GM19324 (cell line): ENCODE data around the gene CTAGE8.
"Not testable (repeated sequence)": the region's sequence is repeated elsewhere in the genome, so short reads cannot be mapped to it uniquely, and the experiment has no call there.

Source experiments
- ATAC-seq: cut with Tn5 transposase; IDR thresholded peaks from one replicate; pipeline ENCODE4 v1.9.1; 2021; ENCODE audit warnings: mild to moderate bottlenecking, moderate library complexity; ENCODE audit not compliant: unreplicated experiment, low FRiP score

Gene CTAGE8

DNA sequence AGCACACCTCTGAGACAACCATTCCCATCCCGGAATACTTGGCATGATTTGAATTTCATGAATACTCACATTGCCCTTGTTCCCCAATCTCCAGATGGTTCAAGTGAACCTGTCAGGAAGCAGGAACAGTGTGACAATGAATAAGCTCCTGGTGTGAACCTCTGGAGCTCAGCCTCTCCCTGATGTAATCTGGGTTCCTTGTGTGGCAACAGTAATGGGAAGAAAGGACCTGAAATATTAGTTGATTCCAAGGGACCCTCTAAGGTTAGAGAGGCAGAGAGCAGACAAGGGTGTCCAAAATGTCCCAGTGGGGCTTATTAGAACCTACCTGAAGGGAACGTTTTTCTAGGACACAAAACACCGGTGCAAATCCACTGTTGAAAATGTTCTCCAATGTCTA lies 13.0 kb downstream of the CTAGE8 start:
- no peak for ATAC-seq

DNA sequence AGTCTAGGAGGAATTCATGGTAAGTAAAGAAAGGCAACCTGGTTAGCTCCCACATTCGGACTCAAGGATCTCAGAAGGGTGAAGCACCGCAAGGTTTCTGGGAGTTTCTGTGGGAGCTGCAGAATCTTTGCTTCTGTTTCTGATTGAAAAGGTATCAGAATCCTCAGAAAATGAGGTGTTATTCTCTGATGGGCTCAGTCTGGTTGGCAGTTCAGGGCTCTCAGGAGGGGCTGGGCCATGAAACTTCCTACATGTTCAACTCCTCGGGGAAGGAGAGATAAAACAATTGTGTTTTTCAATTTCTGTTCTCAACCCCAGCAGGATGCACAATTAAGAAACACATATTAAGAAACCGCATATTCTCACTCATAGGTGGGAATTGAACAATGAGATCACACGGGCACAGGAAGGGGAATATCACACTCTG lies 13.6 kb downstream of the CTAGE8 start:
- no peak for ATAC-seq

DNA sequence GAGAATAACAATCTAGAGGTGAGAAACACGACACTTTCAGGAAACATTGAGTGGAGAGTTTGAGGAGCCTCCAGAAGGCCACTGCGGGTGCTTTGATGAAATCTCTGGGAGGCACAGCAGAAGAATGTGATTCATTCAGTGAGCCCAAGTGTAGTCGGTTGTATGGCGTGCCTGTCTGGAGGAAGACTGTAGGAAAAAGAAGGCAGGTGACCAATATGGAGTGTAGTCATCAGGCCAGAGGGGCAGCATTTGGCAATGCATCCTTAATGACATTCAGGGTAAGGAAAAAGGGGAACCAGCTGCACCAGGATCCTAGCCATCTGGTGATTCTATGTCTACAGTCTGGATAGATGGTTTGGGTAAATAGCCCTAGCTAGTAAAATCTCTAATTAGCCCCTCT lies 16.8 kb downstream of the CTAGE8 start:
- not testable (repeated sequence) for ATAC-seq

DNA sequence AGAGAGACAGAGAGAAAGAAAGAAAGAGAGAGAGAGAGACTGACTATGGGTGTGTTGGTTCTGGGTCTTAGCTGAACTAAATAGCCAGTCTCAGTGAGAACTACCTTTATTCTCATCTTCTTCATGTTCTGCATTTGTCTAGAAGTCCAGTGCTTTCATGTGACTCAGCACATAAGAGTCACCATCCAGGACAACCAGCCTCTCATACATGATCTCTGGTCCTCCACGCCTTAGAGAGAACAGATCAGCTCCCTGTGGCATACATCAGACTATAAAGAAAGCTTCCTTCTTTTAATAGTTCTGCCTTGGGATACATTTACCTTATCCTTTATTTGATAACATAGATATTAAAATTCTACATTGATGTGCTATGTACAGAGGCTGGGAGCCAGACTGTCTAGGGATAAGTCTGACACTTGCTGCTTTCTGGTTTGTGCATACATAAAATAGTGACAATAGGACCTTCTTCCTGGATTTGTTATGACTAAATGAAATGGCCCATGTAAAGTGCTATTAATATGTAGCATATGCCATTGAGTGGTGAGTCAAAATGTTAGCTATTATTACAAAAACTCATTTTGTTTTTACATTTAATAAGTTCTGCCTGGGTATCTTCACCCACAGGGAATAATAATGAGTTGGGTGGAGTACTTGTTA lies 21.3 kb downstream of the CTAGE8 start:
- ATAC-seq, result not testable (repeated sequence)

DNA sequence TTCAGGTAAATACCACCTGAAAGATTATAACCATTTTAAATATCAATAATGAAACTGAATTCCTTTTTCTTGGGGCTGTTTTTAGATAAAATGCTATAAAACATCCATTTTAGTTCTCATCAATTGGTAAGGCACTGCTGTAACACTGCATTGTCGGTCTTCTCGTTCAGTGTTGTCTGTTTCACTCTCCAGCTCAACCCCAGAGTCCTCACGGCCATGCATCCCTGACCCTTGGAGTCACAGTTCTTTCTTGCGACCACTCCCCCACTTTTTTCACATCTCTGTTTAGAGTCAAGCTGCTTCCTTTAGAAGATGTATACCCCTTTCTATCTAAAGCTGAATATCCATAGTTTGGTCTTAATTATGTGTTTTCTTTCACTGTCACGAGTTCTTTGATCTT lies 22.1 kb downstream of the CTAGE8 start:
- not testable (repeated sequence) for ATAC-seq

DNA sequence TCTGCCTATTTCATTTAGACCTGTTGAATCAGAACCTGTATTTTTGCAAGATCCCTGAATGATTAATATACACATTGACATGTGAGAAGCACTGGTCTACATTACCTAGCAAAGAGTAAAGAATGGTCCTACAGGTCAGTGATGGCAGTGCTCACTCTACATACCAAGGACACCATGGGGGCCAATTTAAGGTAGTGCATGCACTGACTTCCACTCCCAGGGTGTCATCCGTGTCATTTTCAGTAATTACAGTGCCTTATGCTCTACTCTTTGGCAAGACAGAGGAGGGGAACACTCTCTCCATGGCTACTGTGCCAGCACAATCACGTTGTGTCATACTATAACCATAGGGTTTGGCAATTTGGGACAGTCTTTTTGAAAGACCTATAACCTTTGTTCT lies 23.7 kb downstream of the CTAGE8 start:
- not testable (repeated sequence) for ATAC-seq

DNA sequence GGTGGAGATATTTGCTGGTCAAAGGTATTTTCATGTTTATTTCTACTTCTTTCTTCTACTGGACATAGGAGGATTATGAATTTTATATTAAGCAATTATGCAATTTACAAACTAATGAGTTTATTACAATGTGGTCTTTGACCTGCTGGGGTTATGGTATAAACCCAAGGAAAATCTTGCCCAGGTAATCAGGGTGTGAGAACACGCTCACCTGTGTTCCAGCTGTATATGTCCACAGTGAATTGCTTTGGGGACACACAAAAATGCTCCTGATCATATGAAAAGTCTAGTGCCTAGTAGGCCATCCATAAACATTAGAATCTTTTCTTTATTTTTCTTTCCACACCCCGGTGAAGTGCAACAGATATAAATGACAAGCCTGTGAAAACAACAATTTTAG lies 29.7 kb downstream of the CTAGE8 start, which contains the start of gene OR2A42:
TSS of gene OR2A42 (minus strand) at position 241 of the 400 bp plus-strand sequence. CDS start 6,762 bp downstream, outside the sequence.
- ATAC-seq, result not testable (repeated sequence)

DNA sequence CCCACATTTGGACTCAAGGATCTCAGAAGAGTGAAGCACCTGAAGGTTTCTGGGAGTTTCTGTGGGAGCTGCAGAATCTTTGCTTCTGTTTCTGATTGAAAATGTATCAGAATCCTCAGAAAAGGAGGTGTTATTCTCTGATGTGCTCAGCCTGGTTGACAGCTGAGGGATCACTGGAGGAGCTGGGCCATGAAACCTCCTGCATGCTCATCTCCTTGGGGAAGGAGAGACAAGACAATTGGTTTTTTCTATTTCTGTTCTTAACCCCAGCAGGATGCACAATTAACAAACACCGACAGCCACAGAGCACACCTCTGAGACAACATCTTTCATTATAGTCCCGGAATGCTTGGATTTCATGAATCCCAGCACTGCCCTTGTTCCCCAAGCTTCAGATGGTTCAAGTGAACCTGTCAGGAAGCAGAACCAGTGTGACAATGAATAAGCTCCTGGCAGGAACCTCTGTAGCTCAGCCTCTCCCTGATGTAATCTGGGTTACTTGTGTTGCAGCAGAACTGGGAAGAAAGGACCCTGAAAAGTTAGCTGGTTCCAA lies 30.5 kb downstream of the CTAGE8 start:
- ATAC-seq, result not testable (repeated sequence)

DNA sequence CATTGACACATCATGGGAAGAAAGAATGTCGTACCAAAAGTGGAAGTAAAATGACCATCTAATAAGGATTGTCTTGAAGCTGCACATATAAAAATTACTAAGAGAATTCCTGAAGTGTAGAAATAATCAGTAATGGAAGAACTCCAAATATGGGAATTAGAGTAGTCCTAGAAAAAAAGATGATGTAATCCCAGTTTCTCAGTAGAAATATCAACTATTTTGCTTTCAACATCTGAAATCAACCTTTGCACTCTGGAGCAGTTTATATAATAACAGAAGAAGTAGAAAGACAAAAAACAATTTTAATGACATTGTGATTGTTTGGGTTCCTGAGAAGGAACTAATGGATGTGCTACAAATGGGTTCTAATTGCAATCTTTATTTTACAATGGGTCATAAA lies 36.0 kb downstream of the CTAGE8 start:
- not testable (repeated sequence) for ATAC-seq

DNA sequence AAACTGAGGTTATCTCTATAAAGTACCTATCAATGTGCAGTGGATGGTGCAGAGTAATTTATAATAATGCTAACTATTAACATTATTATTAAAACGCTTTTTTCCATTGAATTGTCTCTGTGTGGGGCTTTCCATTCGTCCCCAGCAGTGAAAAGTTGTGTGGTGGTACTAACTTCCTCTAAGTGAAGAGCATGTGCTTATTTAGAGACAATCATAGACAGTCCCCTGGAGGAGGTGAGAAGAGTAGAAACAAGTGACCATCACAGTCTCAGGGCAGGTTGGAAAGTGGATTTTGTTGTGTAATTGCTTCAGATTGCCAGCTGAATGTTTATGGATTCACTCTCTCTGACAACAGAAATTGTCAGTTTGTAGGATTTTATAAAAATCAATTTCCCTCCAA lies 38.1 kb downstream of the CTAGE8 start:
- ATAC-seq, result not testable (repeated sequence)

DNA sequence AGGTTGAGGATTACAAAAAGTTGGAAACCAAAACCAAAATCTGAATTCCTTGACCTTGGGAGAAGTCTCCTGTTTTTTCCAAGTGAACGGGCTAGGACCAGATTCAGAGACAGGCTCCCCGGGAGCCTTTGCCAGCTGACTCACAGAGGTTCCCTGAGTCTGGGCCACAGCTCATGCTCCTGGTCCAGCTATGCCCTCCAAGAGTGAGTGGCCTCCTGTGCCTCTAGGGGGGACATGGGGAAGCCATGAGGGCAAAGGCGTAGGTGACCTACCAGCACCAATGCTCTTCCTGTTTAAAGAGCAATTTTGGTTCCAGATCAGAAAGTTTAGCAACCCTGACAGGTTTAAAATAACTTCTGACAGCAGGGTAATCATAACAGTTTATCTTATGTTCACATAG lies 40.3 kb downstream of the CTAGE8 start:
- ATAC-seq, result not testable (repeated sequence)

DNA sequence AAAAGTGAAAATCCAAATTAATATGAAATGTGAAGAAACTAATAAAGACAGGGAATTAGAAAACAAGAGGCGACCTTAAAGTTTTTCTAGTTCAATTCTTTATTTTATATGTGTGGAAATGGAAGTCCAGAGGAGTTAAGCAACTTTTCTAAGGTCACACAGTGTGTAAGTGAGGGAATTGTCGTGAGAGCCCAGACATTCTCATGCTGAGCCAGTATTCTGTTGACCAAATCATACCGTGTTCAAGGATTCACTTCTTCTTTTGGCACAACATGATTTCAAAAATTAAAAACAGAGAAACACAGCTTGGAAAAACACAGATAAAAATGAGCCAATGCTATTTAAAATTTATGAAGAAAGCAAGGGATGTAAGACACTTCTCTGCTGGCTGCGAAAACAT lies 42.2 kb downstream of the CTAGE8 start:
- not testable (repeated sequence) for ATAC-seq

DNA sequence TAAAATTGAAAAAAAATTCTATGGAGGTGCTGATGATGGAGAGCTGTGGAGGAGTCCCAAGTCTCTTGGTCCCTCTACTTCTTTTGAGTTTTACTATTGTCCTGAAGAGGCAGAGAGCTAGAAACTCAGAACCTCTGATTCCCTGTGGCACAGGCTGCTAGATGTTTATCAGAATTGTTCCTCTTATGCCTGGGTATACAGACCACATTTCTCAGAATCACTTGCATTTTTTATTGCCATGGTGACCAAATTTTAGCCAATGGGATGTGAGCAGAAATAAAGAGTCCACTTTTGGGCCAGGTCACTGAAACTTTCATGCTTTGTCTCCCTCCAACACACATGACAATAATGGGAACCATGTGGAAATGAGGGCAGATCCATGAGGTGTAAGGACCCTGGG lies 45.4 kb downstream of the CTAGE8 start:
- ATAC-seq, result not testable (repeated sequence)

DNA sequence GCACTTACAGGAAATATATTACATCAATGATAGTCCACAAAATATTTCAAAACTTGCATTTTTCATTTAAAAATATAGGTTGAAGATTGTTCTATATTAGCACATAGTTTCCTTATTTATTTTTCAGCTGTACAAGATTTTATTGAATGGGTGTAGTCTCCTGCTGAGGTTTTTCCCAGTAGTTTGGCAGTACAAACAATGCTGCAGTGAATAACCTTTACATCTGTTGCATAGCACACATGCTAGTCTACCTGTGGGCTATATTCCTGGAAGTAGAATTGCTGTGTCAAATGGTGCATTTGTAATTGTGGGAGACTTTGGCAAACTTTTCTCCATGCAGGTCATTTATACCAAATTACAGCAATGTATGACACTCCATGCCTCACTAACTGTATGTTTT lies 48.6 kb downstream of the CTAGE8 start:
- not testable (repeated sequence) for ATAC-seq

DNA sequence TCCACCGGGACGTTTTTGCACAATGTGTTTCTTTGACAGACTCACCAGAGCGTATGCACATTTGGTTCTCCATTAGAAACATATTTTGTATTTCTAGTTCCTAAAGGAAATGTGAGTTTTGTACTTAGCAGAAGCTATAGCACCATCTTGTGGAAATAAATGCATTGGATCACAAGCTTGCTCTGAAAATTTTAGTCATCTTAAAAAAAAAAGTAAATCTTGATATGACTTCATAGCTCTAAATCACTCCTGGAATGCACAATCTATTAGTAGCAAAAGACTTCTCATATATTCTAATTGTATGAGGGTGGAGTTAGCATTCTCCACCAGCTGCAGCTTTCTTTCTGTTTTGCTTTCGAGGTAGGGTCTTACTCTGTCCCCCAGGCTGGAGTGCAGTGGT lies 49.9 kb downstream of the CTAGE8 start:
- not testable (repeated sequence) for ATAC-seq

DNA sequence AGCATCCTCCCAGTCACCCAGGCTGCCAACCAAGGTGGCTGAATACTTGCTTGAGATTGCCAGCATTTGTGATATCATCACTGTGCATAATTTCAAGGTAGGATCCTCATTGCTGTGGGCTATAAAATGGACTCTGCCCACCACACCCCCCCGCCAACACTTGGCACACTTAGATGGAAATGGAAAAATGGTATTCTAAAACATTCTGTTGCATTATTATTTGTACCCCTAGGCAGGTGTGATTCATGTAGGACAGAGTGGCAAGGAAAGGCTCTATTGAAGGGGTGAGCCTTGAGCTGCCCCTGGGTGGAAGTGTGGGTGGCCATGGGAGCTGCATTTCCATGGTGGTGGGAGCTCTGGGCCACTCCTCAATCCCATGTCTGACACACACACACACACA lies 50.5 kb downstream of the CTAGE8 start:
- ATAC-seq, result not testable (repeated sequence)

DNA sequence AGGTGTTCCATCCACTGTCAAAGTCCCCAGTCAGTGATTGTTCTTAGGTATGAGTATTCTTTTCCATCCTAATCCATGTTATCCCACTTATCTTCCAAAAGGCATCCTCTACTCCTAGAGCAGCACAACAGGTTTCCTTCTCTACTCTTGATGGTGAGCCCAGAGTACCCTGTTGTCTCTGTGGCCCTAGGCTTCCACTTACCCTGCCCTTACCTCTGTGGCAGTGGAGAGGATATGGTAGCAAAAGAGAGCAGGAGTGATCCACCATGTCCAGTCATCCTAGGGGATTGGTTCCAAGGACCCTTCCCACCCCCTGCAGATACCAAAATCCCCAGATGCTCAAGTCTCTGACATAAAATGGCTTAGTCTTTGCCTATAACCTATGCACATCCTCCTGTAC lies 51.9 kb downstream of the CTAGE8 start:
- not testable (repeated sequence) for ATAC-seq
